HG02884 (cell line): ENCODE measurements around the gene C10orf71.

ENCODE experiments used
- ATAC-seq: cut with Tn5 transposase; IDR thresholded peaks from one replicate; pipeline ENCODE4 v1.9.1; 2021; ENCODE audit warnings: mild to moderate bottlenecking, moderate library complexity; ENCODE audit not compliant: unreplicated experiment

Gene C10orf71, protein sequence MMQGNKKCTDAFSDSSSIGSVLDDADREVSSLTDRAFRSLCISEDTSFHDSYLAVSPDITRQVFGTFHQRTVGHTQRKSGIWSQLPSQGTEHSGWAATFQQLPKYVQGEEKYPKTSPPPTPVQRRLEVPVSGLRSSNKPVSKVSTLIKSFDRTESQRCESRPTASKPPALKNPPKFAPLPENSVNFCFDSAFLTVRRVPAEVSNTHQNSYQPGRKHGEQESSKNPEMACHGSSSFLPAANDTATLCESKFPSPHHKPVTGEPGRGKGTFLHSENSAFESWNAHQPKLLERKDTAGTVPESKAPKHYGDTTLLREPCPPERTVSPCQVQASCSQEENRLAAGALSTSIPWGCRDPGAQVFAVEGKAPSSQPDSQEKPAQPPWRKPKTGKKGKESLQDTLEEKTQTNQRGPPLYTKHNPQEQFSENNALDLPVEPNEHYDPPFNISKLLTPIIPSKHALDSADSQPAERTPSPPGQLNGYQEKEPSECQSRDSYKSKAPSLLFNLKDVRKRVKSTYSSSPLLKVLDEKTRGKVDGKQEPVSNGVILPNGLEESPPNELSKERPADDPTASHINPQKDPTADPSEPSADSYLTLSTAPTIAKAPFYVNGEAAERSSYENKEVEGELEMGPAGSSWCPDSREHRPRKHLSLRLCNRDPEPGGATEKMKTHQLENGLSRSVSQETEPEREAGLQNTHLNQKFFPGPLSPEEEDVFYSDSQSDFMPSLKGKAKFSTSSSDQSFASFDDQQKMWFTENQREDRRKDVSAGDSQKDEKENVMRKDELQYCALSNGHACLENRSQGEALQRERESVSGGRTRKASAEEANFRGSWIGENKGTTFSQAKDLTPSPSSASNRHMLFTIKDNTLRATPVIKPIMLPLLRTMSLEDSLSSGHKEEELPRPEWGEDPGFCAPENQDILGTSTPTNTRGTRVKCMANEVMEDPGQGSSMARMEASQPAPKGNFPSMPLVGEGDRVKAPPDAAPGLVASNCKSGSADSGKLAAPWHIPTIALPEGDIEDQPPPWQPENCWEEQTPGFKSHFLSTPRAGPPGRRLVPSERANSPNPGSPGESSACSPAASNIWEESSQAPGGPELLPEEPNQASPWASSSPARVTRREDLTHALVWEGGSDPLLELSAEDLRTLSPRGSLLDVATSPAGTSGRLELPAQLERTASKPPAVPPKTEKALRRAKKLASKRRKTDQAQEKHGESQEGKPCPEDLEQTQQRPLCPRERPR (N-terminal part only)

DNA sequence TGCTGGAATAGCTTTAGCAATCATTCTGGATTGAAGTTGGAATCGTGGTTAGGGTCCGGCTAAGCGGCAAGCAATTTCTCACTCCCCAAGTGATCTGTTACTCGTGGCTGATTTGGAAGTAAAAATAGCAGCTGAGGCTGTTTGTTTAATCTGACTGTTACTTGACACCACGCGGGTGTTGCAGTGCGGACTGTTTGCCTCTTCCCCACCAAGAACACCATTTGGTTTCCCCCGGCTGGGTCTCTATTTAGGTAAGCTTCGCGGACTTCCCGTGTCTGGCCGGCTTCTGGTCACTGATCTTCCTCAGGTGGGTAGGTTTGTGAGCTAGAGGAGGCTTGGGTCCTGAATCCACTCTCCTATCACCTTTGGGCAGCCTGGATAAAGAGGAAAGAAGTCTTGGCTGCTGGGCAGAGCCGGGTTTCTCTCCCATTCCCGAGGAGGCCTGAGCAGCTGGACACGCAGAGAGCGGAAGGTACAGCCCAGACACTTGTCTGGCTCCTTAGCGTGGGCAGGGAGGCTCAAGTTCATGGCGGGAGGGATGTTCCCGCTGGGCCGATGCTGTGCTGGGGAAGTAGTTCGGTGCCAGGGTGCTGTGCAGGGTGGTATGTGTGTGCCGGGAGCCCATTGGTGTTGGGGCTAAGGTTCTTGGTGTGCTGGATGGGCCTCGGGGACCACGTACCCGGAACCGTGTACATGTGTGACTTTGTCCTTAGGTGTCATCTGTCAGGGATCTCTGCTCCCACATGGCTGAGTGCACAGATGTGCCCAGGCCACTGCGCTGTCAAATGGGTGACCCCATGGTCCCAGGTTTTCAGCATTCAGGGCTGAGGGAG, at the start of gene C10orf71:
C10orf71 (plus strand) TSS at position 188 of the 833 bp plus-strand sequence. CDS start 23,376 bp downstream, outside the sequence.
- ATAC-seq, result no peak

DNA sequence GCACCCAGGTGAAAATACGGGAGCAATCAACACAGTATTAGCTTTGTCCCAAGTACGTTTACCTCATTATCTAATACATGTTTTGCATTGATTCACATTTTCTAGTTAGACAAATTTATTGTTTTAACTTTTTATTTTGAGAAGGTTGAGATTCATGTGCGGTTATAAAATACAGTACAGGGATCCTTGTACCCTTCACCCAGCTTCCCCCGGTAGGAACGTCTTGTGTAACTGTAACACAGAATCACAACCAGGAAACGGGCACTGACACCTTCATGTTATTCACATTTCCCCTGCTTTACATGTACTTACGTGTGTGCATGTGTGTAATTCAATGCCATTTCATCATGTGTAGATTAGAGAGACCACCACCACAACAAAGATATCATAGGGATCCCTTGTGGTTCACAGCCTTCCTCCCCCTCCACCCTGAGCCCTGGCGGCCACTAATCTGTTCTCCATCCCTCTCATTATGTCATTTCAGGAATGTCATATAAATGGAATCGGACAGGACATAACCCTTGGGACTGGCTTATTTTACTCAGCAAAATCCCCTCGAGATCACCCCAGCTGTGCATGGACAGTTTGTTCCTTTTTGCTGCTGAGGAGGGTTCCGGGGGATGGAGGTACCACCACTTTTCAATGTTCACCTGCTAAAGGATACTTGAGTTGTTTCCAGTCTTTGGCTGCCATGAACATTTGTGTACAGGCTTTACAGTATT, 46.5 kb upstream of the C10orf71 start:
- no peak for ATAC-seq

GRCh38 chr10:49253340-49253906, 45.5 kb upstream of the C10orf71 start:
- ATAC-seq, result no peak

- ATAC-seq, result no peak
Observed at GRCh38 chr10:49254150-49254549, 44.8 kb upstream of the C10orf71 start.

DNA sequence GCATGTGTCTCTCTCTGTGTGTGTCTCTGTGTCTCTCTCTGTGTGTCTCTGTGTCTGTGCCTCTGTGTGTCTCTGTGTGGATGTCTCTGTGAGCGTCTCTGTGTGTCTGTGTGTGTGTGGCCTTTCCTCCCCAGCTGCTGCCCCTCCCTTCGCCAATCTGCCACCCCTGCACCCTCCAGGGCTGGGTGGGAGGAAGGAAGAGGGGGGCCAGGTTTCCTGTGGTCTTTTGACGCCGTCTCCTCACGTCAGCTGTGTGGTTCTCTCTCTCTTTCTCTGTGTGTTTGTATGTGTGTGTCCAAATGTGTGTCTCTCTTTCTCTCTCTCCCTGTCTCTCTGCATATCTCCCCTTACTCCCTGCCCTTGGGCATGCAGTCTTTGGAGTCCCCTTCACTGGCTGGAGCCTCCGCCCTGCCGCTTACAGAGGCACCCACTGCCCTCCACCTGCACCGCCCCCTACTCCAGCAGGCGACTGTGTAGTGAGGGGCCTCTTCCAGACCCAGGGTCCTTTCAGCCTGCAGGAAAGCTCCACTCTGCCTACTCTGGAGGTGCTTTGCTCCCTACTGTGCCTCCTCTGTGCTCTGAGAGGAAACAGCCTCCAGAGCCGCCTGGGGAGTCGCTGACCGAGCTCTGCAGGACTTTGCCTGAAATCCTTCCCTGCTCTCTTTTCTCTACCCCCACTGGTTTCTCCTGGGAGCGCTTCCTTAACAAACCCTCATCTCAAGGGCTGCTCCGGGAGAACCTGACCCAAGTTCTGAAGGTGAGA, 44.2 kb upstream of the C10orf71 start:
- ATAC-seq, result no peak

DNA sequence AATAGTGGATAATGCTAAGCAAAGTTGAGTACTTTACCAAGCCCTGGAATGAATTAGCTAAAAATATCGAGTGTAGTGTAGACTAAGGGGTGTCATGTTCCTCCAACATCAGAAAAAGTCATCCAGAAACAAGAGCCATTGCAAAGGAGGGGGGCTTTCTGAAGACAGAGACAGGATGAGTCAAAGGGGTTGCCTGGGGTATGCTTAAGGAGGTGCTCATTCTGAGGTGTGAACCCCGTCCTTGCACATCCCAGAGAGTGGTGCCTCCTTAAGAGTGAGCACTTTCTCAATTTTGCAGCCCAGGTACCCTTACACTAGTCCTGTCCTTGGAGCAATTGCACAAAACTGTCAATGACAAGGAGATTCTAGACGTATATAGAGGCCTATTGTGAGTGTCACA, 43.1 kb upstream of the C10orf71 start:
- ATAC-seq, result no peak

GRCh38 chr10:49257154-49257553, 41.8 kb upstream of the C10orf71 start:
- ATAC-seq, result no peak

DNA sequence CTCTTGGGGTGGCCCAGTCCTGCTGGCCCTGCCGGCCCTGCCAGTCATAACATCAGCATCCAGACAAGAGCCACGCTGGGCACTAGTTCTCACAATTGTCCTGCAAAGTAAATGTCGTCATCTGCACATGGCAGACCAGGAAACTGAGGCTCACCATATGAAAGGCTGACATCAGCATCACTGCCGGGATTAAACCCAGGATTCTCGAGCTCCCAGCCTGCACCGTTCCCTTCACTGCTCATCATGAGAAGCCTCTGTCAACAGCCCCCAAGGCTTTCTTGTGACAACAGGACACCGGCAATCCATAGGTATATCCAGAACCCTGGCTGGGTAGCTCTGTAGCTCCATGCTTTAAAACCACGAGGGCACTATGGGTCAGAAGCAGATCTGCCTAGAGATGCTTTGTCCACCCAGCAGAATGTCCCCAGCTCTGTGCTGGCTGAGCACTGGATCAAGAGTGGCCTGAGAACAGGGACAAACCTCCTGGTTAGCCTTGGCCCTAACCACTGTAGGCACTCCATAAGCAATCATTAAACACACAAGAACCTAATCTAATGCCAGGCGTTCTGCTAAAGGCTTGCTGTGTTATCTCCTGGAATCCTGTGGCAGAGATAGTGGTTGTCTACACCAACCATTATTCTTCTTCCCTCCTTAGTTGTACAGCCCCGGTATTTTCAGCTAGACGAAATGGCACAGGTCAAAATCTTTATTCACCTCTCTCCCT, 41.2 kb upstream of the C10orf71 start:
- no peak for ATAC-seq

DNA sequence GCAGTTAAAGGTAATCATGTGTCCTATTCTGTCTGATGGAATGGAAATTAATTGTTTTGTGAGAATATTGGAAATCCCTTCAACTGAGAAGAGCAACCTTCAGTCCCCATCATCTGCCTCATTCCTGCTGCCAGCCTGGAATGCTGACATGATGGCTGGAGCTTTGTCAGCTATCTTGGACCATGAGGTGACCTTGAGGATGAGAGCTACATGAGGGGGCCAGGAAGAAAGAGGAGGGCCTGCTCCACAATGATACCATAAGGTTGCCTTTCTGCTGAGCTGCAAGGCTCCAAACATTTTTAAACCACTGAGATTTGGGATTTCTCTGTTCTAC, 40.7 kb upstream of the C10orf71 start:
- ATAC-seq, result no peak

DNA sequence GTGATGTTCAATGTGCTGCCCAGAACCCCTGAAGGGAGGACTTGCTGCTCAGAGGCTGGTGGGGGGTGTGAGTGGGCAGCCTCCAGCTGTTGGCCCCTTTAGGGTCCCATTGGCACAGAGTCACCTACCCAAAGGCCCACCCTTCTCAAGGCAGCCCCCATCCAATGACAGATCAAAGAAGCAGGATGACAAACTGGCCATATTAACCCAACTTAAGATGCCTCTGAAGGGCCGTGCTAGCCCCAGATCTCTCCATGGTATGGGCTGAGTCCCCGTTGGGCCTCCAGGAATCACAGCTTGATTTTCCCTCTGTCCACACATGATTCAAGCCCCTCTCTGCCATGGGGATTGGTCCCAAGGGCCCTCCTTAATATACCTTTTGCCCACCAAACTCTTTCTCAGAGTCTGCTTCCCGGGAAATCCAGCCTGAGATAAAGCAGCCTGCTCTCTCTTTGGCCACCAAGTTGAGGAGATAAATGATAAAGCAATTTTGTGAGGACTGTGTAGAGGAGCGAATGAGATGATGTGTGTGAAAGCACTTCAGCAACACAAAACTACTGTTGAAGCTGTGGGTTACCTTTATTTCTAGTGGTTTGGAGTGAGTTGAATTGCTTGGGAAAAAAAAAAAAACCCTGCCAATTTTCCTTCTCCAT, 38.2 kb upstream of the C10orf71 start:
- no peak for ATAC-seq

DNA sequence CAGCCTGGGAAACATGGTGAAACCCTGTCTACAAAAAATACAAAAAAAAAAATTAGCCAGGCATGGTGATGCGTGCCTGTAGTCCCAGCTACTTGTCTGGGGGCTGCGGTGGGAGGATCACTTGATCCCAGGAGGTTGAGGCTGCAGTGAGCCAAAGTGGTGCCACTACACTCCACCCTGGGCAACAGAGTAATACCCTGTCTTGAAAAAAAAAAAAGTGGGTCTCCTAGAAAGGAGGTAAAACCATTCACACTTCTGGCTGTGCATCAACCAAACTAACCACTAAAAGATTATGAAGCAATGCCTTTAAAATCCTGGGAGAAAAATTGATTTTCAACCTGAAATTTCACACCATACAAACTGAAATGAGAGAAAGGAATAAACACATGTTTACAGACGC, 35.4 kb upstream of the C10orf71 start:
- no peak for ATAC-seq

DNA sequence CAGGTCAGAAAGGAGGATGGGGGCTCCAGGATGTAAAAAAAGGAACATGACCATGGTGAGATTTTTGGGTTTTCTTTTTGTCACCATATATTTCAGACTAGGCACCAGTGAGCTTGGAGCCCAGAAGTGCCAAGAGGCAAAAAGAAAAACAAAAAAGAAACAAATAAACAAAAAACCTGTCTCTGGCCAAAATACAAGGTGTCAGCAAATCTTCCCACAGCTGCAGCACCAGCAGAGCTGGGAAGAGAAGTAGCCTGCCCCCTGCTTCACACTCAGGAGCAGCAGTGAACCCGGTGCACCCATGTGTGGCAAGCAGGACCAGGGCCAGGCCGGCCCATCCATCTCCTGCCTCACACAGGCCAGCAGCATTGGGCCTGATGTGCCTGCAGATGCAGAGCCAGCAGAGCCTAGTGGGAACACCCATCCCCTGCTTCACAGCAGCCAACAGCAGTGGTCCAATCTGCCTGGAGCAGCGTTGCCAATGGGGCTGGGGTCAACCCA, 34.7 kb upstream of the C10orf71 start:
- no peak for ATAC-seq

DNA sequence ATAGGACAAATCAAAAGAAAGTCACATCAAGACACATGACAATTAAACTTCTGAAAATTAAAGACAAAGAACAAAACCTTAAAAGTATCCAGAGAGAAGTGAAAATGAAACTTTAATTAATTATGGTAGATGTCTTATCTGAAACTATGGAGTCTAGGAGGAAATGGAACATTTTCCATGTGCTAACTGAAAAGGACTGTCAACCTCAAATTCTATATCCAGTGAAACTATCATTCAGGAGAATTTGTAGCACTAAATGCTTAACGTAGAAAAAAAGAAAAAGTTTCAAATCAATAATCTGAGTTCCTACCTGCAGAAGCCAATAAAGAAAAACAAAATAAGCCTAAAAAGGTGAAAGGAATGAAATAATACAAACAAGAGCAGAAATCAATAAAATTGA, 33.1 kb upstream of the C10orf71 start:
- ATAC-seq, result no peak

- ATAC-seq, result no peak
Observed at GRCh38 chr10:49268185-49268584, 30.8 kb upstream of the C10orf71 start.

DNA sequence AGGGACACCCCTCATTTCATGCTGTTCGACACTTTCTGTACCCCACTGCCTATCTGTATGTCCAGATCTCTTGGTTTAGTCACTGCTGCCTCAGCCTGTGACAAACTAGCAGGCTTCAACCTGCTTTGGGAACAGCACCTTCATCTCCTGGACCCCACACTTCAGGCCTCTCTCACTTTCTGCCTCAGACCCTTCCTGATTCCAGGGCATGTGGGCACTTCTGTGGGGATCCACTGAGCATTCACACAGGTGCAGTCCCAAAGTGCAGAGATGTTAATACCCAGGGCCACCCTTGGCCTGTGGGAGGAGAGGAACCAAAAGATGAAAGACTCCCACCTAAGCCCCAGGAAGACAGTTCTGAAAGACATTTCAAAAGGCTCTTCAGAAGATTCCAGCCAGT, 29.4 kb upstream of the C10orf71 start:
- no peak for ATAC-seq

DNA sequence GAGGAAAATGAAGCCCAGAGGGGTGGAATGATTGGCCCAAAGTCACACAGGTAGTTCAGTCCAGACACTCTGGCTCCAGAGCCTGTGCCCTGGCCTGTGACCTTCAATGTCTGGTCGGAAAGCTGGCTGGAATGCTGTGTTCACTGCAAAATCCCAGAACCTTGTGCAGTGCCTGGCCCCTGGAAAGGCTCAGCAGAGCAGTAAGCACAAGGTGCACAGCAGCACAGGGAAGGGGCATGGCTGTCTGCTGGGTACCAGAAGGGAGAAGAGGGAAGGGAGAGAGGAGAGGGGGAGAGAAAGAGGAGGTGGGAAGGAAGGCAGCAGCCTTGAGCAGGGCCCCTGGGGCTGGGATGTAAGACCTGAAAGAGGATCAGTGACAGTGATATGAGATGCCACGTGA, 28.4 kb upstream of the C10orf71 start:
- ATAC-seq, result no peak

DNA sequence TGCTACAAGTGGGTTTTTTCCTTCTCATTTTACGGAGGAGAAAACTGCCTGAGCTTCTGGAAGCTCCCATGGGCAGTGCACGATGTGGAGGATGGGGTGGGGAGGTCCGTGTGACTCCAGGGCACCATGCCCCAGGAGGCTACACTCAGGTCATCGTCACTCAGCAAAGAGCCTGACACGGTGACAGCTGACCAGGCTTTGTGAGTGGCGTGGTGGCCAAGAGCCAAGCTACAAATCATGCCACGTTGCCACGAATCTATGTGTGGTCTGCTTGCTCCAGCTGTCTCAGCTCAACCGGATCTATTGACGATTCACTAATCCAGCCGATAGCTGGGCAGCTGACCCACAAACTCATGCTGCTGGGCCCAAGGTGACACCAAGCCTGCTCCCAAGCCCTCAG, 27.6 kb upstream of the C10orf71 start:
- ATAC-seq, result no peak
